ENCODE measurements around the gene TASOR2.

TASOR2 gene

GRCh38 chr10:5656737-5657579 lies 27.7 kb upstream of the TASOR2 start:
- no peak for DNase-seq

- DNase-seq: no peak
These were observed 25.6 kb upstream of the TASOR2 start for GRCh38 chr10:5658871-5659618.

GRCh38 chr10:5659702-5660528 lies 24.7 kb upstream of the TASOR2 start:
- no peak for DNase-seq

- DNase-seq: no peak
These were observed 23.6 kb upstream of the TASOR2 start for GRCh38 chr10:5661043-5661442.

GRCh38 chr10:5662708-5663579 lies 21.7 kb upstream of the TASOR2 start:
- DNase-seq: no peak

GRCh38 chr10:5663692-5664427 lies 20.8 kb upstream of the TASOR2 start:
- DNase-seq: peak; percentile 20

- no peak for DNase-seq
These were observed 19.1 kb upstream of the TASOR2 start for GRCh38 chr10:5665373-5666007.

GRCh38 chr10:5666008-5666840 lies 18.4 kb upstream of the TASOR2 start, which contains the start of gene ASB13:
Gene ASB13 (minus strand): TSS chr10:5666595. CDS start chr10:5666551, 44 bp downstream.
- DNase-seq: peak; percentile 8

GRCh38 chr10:5666841-5667630 lies 17.6 kb upstream of the TASOR2 start:
- no peak for DNase-seq

GRCh38 chr10:5668429-5668828 lies 16.2 kb upstream of the TASOR2 start:
- no peak for DNase-seq

GRCh38 chr10:5669604-5670003 lies 15.0 kb upstream of the TASOR2 start:
- DNase-seq: no peak

GRCh38 chr10:5670662-5671375 lies 13.8 kb upstream of the TASOR2 start:
- no peak for DNase-seq

GRCh38 chr10:5678397-5679036 lies 6.1 kb upstream of the TASOR2 start:
- no peak for DNase-seq

GRCh38 chr10:5679037-5679435 lies 5.6 kb upstream of the TASOR2 start:
- no peak for DNase-seq

GRCh38 chr10:5679606-5680005 lies 5.0 kb upstream of the TASOR2 start:
- no peak for DNase-seq

GRCh38 chr10:5681930-5682329 lies 2.7 kb upstream of the TASOR2 start:
- no peak for DNase-seq

- no peak for DNase-seq
These were observed 1.6 kb upstream of the TASOR2 start for GRCh38 chr10:5683065-5683464.
